ENCODE results near the gene RIPPLY1. TPM values are rescaled to one million over a fixed set of nuclear protein-coding genes. Genes with fewer than 3 reads are reported as not detected.

RIPPLY1 gene
- total RNA-seq, 1 experiment from 2014 or later: not detected

- Histone ChIP-seq H3K4me1 (no peaks in the 10 kb centered on the region), H3K36me3 (ENCODE audit: control insufficient read depth, insufficient read depth, low read length) (no peaks in the 10 kb centered on the region; the same call in 1 of the 2 replicates), H3K4me3 (ENCODE audit: low read depth, low read length) (no peak overlapping the region), H3K9me3 (no peaks in the 10 kb centered on the region), H3K27me3 (replicated peaks; ENCODE audit: control insufficient read depth, insufficient read depth, low read length) (no peaks in the 10 kb centered on the region)
- Mint-ChIP-seq H3K4me1 (ENCODE audit: low read depth, unreplicated experiment) (no peaks in the 10 kb centered on the region), H3K4me3 (ENCODE audit: unreplicated experiment) (no peak overlapping the region), H3K27me3 (ENCODE audit: insufficient read depth, unreplicated experiment) (no peaks in the 10 kb centered on the region), H3K36me3 (ENCODE audit: insufficient read depth, unreplicated experiment) (no peaks in the 10 kb centered on the region), H3K9me3 (ENCODE audit: unreplicated experiment) (peaks cover 10% of the 10 kb centered on the region), H3K27ac (ENCODE audit: unreplicated experiment) (no peak overlapping the region)
- no TSS peak for BruUV-seq (replicated peaks)
- POLR2A ChIA-PET: no interaction called here
- TF ChIP-seq CTCF (IDR thresholded peaks at IDR 0.05; ENCODE audit: insufficient read depth in 1 of 2, low read depth in 1 of 2, low read length in 1 of 2, severe bottlenecking in 1 of 2, unreplicated experiment in 1 of 2): peak; percentile 15 to 34
- intact Hi-C loops (cut with micrococcal nuclease; ENCODE audit: unreplicated experiment): no loop called here
- CTCF ChIA-PET: interaction anchor here (1.0 kb wide), 1 partner anchor 11 kb away, joined by 3 read pairs; no protein-coding TSS in a partner anchor
- DNase-seq: peak; percentile 29 to 37
These were observed 40.0 kb downstream of the RIPPLY1 start for GRCh38 chrX:106862972-106863688.

Other genes with a start within 250 kb of the RIPPLY1 start
- gene RNF128, start 176.6 kb downstream of the RIPPLY1 start, total RNA-seq (2022): 42.0 and 42.4 TPM in 2 replicates
- gene TBC1D8B, start 100.7 kb downstream of the RIPPLY1 start, total RNA-seq (2022): 7.4 and 8.7 TPM in 2 replicates
- 2.9 and 3.6 TPM in 2 replicates for gene CLDN2, start 17.1 kb upstream of the RIPPLY1 start, total RNA-seq (2022)
- 67.6 and 69.7 TPM in 2 replicates for gene MORC4, start 96.9 kb upstream of the RIPPLY1 start, total RNA-seq (2022)
- 11.8 and 16.3 TPM in 2 replicates for gene RBM41, start 215.5 kb upstream of the RIPPLY1 start, total RNA-seq (2022)